Breast epithelium (tissue), 4 donors: ENCODE measurements around the gene SLC8A3. TPM values are rescaled to one million over a fixed set of nuclear protein-coding genes. Genes with fewer than 3 reads are reported as not detected.

Experiments
- DNase-seq, 2 donors: peaks; one replicate each; pipeline ENCODE4 v3.0.0-alpha.2; 2019; ENCODE audit warnings: low spot score in 2 of 2
- H3K27ac ChIP-seq, 2 donors: fragments of 200-600 bp; sonication (generic) in 1 of 2; one replicate each; pipeline ENCODE4 v1.5.1; 2016 to 2019; ENCODE audit warnings: mild to moderate bottlenecking in 1 of 2
- H3K27me3 ChIP-seq, 2 donors: fragments of 200-600 bp; sonication (generic) in 1 of 2; one replicate each; pipeline versions ENCODE4 v1.5.1 to v1.6.0; 2017 to 2019; ENCODE audit warnings: control low read depth in 1 of 2, mild to moderate bottlenecking in 1 of 2
- H3K36me3 ChIP-seq: fragments of 200-600 bp; one replicate; pipeline ENCODE4 v1.5.1; 2019
- H3K4me1 ChIP-seq, 2 donors: fragments of 200-600 bp; sonication (generic); one replicate each; pipeline ENCODE4 v1.5.1; 2016 to 2019; ENCODE audit warnings: control low read depth in 1 of 2
- H3K4me3 ChIP-seq, 3 donors: fragments of 200-600 bp; sonication (generic); 1 replicate in 2 of 3; 2 replicates in 1 of 3; pipeline ENCODE4 v1.5.1; 2016 to 2019; ENCODE audit warnings: mild to moderate bottlenecking in 3 of 3, moderate library complexity in 2 of 3
- H3K9me3 ChIP-seq, 2 donors: fragments of 200-600 bp; sonication (generic) in 1 of 2; one replicate each; pipeline ENCODE4 v1.5.1; 2016 to 2019; ENCODE audit warnings: control low read depth in 1 of 2
- CTCF ChIP-seq, 3 donors: fragments of 450-650 bp; IDR thresholded peaks; one replicate each; pipeline ENCODE4 v1.5.1; 2016 to 2017; ENCODE audit warnings: antibody characterized with exemption in 3 of 3, mild to moderate bottlenecking in 3 of 3, moderate library complexity in 3 of 3
- POLR2A ChIP-seq: fragments of 450-650 bp; IDR thresholded peaks from one replicate; pipeline ENCODE4 v1.6.1; 2016; ENCODE audit warnings: antibody characterized with exemption, mild to moderate bottlenecking, moderate library complexity
- POLR2AphosphoS5 ChIP-seq, 3 donors: sonication (generic); formaldehyde crosslinking; IDR thresholded peaks; one replicate each; pipeline ENCODE4 v1.6.1; 2017; ENCODE audit warnings: antibody characterized with exemption in 3 of 3
- intact Hi-C: fragments of 100-400 bp; cut with DNase I; formaldehyde crosslinking; loops from one replicate; pipeline ENCODE4 v1.15.1; 2023; ENCODE audit warnings: low total_unique reads
- total RNA-seq, 3 donors: library from RNA; depleted of rRNA; stranded (reverse); fragments of >200 nt; gene quantifications; one replicate each; pipeline ENCODE4 v1.1.0, GENCODE V29; 2016

SLC8A3 gene
- total RNA-seq, 3 donors from 2014 or later: 0.59 to 1.8 TPM; not detected in 1

- intact Hi-C loops: no loop called here
- no peak for DNase-seq
- Histone ChIP-seq H3K9me3 (no peaks in the 10 kb centered on the region), H3K4me3 (no peak overlapping the region), H3K27me3 (peaks cover 0 to 20% of the 10 kb centered on the region in 2 donors), H3K27ac (no peak overlapping the region), H3K36me3 (no peaks in the 10 kb centered on the region), H3K4me1 (no peaks in the 10 kb centered on the region)
- no peak for TF ChIP-seq POLR2AphosphoS5 (IDR thresholded peaks at IDR 0.05)
- TF ChIP-seq POLR2A: no peak
- TF ChIP-seq CTCF (IDR thresholded peaks at IDR 0.05): peak in 1 of 3 donors; percentile 4
Measured at GRCh38 chr14:70087380-70087697, 101.4 kb downstream of the SLC8A3 start.

GRCh38 chr14:70086685-70087379 is 101.9 kb downstream of the SLC8A3 start:
- Histone ChIP-seq H3K27me3 (peaks cover 0 to 22% of the 10 kb centered on the region in 2 donors), H3K4me1 (no peaks in the 10 kb centered on the region), H3K9me3 (no peaks in the 10 kb centered on the region), H3K27ac (no peak overlapping the region), H3K4me3 (no peak overlapping the region), H3K36me3 (no peaks in the 10 kb centered on the region)
- DNase-seq: no peak
- intact Hi-C loops: no loop called here
- no peak for TF ChIP-seq POLR2AphosphoS5 (IDR thresholded peaks at IDR 0.05)
- TF ChIP-seq POLR2A: no peak
- peak in 1 of 3 donors; percentile 20 for TF ChIP-seq CTCF (IDR thresholded peaks at IDR 0.05)

- DNase-seq: no peak
- H3K36me3 ChIP-seq: no peaks in the 10 kb centered on the region
- H3K27me3 ChIP-seq: peaks cover 0 to 23% of the 10 kb centered on the region in 2 donors
- H3K27ac ChIP-seq: no peak overlapping the region
- TF ChIP-seq POLR2A (no peak), CTCF (IDR thresholded peaks at IDR 0.05) (no peak), POLR2AphosphoS5 (IDR thresholded peaks at IDR 0.05) (no peak)
- H3K4me1 ChIP-seq: no peaks in the 10 kb centered on the region
- intact Hi-C loops: no loop called here
- no peak overlapping the region for H3K4me3 ChIP-seq
- no peaks in the 10 kb centered on the region for H3K9me3 ChIP-seq
Measured at GRCh38 chr14:70084226-70084625, 104.5 kb downstream of the SLC8A3 start.

GRCh38 chr14:70082394-70082793 is 106.4 kb downstream of the SLC8A3 start:
- DNase-seq: no peak
- Histone ChIP-seq H3K36me3 (no peaks in the 10 kb centered on the region), H3K27me3 (peaks cover 0 to 14% of the 10 kb centered on the region in 2 donors), H3K9me3 (no peaks in the 10 kb centered on the region), H3K27ac (no peak overlapping the region), H3K4me3 (no peak overlapping the region), H3K4me1 (no peaks in the 10 kb centered on the region)
- intact Hi-C loops: no loop called here
- TF ChIP-seq POLR2A (no peak), POLR2AphosphoS5 (IDR thresholded peaks at IDR 0.05) (no peak), CTCF (IDR thresholded peaks at IDR 0.05) (no peak)

GRCh38 chr14:70080076-70080475 is 108.7 kb downstream of the SLC8A3 start:
- Histone ChIP-seq H3K4me1 (no peaks in the 10 kb centered on the region), H3K4me3 (no peak overlapping the region), H3K9me3 (no peaks in the 10 kb centered on the region), H3K27me3 (peaks cover 0 to 14% of the 10 kb centered on the region in 2 donors), H3K27ac (no peak overlapping the region), H3K36me3 (no peaks in the 10 kb centered on the region)
- intact Hi-C loops: no loop called here
- no peak for DNase-seq
- no peak for TF ChIP-seq POLR2A
- no peak for TF ChIP-seq POLR2AphosphoS5 (IDR thresholded peaks at IDR 0.05)
- TF ChIP-seq CTCF (IDR thresholded peaks at IDR 0.05): no peak
